ENCODE data around the gene PPP4R1.
"Not testable (repeated sequence)": the region's sequence is repeated elsewhere in the genome, so short reads cannot be mapped to it uniquely, and the experiment has no call there.

PPP4R1 gene

DNA sequence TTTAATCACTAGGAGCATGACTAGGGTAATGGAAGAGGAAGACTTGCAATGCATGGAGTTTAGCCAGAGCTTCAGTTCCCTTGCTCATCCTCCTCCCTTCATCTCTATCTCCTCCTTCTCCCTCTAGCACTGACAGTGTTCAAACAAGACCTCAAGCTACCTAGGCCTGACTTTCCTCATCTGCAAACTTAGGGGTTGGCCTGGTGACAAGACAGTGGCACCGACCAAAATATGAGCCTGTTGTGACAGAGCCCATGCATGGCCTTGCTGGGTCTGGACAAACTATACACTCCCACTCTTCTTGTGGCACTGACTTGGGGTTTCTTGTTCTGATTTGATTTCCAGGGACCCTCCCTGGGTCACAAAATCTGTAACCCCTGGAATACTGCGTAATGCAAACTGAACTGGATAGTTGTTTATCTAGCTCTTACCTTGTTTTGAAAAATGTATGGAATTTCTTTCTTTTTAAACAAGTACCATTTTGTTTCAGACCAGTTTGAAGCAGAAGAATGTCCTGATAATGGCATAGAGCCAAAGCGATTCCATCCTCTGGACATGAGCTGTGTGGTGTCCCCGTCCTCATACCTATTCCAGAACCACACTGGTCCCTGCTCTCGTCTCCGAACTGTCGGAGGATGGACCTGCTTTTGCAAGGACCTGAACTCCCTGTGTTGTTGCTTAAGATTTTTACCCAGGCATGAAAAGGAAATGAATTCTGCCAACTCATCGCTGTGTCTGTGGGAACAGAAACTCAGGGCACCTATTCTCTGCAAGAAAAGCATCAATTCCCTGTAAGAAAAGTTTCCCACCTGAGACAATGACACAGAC lies 33.4 kb upstream of the PPP4R1 start:
- TF ChIP-seq POLR2AphosphoS5 (IDR thresholded peaks at IDR 0.05; ENCODE audit: low read depth, low read length) (no peak), POLR2A (IDR thresholded peaks at IDR 0.05; ENCODE audit: low read depth, low read length) (no peak), TAF1 (IDR thresholded peaks at IDR 0.05; ENCODE audit: borderline replicate concordance, low read depth, low read length) (no peak)
- FAIRE-seq = no peak
- DNase-seq (ENCODE audit: insufficient read length) = no peak

DNA sequence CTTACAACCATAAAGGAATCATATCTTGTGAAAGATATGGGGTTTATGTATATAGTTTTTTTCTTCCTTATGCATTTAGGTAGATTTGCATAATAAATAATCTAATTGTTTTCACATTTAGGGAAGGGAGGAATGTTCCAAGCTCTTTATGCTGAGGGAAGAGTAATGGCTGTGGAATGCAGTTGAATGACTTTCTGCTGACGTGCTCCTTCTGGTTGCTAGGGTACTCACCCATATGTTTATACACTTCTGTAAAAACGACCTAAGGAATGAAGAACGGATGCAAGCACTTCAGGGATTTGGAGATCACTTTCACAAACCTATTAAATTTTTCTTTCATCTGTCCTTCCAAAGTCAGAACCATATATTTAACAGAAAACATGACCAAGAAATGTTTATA lies 29.2 kb upstream of the PPP4R1 start:
- DNase-seq (ENCODE audit: insufficient read length) = no peak

DNA sequence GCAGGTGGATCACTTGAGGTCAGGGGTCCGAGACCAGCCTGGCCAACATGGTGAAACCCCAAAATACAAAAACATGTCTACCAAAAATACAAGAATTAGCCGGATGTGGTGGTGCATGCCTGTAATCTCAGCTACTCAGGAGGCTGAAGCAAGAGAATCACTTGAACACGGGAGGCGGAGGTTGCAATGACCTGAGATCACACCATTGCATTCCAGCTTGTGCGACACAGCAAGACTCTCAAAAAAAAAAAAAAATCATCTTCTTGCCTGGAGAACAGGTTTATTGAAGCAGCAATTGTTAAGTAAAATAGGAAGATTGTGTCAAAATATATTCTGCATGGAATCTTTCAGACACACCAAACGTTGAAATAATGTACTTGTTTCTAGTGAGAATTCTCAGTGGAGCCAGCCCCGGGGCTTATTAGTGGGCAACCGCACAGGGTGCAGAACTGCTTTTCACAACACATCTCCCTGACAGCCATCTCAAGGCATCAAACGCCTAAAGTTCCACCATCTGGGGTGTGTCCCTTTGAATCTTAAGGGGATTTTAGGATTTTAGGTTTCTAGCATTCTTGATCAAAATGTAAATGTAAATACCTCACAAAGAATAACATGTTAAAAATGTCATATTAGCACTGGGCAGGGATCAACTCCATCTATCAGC lies 28.6 kb upstream of the PPP4R1 start:
- no peak for FAIRE-seq
- DNase-seq (ENCODE audit: insufficient read length) = no peak
- TF ChIP-seq TAF1 (IDR thresholded peaks at IDR 0.05; ENCODE audit: borderline replicate concordance, low read depth, low read length) (no peak), POLR2AphosphoS5 (IDR thresholded peaks at IDR 0.05; ENCODE audit: low read depth, low read length) (no peak), POLR2A (IDR thresholded peaks at IDR 0.05; ENCODE audit: low read depth, low read length) (no peak)

More for the DNA sequence above, 29.2 kb upstream of the PPP4R1 start:
- no peak for TF ChIP-seq POLR2A (IDR thresholded peaks at IDR 0.05; ENCODE audit: low read depth, low read length)
- TF ChIP-seq TAF1 (IDR thresholded peaks at IDR 0.05; ENCODE audit: borderline replicate concordance, low read depth, low read length) = no peak
- no peak for TF ChIP-seq POLR2AphosphoS5 (IDR thresholded peaks at IDR 0.05; ENCODE audit: low read depth, low read length)
- no peak for FAIRE-seq

DNA sequence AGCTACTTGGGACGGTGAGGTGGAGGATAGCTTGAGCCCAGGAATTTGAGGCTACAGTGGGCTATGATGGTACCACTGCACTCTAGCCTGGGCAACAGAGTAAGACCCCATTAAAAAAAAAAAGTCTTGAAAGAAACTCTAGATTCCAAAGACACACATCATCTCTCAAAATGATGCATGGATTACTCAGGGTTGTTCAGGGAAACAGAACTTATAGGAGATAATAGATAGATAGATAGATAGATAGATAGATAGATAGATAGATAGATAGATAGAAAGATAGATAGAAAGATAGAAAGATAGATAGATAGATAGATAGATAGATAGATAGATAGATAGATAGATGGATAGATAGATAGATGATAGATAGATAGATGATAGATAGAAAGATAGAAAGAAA lies 26.7 kb upstream of the PPP4R1 start:
- FAIRE-seq; DNase-seq (ENCODE audit: insufficient read length): not testable (repeated sequence)

DNA sequence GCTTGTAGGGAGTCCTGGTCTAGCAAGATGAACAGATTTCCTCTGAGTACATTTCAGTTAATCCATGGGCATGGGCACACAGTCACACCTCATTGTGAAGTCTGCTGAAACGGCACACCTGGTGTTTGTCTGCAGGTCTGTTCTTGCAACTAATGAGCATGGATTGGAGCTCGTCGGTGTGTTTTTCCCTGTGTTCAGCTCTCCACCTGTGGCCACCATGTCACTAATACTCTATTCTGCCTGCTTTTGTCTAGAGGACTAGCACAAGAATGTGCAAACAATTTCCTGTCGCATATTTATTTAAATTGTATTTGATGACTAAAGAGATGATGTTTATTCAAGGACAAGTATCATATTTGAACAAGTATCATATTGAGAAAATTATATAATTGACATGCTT lies 24.5 kb upstream of the PPP4R1 start:
- DNase-seq (ENCODE audit: insufficient read length) = no peak
- no peak for FAIRE-seq
- TF ChIP-seq POLR2AphosphoS5 (IDR thresholded peaks at IDR 0.05; ENCODE audit: low read depth, low read length) (no peak), TAF1 (IDR thresholded peaks at IDR 0.05; ENCODE audit: borderline replicate concordance, low read depth, low read length) (no peak), POLR2A (IDR thresholded peaks at IDR 0.05; ENCODE audit: low read depth, low read length) (no peak)

DNA sequence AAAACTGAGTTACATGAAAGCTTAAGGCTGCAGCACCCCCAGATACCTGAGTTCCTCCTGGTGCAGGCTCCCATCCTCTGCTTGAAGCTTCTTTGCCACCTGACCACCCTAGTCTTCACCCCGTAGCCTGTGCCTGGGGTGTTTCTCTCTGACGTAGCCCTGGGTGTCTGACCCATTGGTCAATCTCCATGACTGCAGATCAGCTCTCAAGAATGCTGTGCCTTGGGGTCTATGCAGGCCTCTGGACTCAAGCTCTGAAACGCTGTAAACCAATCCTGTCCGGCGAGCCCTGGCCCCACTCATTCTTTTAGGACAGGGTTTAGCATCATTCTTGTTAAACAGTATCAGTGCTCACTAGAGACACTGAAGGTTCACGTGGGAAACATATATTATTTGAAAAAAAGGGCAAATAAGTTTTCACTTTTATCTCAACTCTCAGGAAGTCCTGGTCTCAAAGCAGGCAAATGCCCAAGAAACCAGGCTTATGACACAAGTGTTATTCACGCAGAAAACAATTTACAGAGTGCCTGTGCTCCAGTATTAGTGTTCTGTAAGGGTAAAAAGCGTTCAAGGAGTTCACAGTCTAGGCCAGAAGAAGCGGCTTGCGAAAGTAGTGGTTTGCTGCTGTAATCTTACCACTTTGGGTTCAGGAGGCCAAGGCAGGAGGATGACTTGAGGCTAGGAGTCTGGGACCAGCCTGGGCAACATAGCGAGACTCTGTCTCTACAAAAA lies 22.8 kb upstream of the PPP4R1 start:
- TF ChIP-seq POLR2A (IDR thresholded peaks at IDR 0.05; ENCODE audit: low read depth, low read length) = no peak
- TF ChIP-seq TAF1 (IDR thresholded peaks at IDR 0.05; ENCODE audit: borderline replicate concordance, low read depth, low read length) = no peak
- TF ChIP-seq POLR2AphosphoS5 (IDR thresholded peaks at IDR 0.05; ENCODE audit: low read depth, low read length) = no peak
- FAIRE-seq = no peak
- DNase-seq (ENCODE audit: insufficient read length) = no peak

DNA sequence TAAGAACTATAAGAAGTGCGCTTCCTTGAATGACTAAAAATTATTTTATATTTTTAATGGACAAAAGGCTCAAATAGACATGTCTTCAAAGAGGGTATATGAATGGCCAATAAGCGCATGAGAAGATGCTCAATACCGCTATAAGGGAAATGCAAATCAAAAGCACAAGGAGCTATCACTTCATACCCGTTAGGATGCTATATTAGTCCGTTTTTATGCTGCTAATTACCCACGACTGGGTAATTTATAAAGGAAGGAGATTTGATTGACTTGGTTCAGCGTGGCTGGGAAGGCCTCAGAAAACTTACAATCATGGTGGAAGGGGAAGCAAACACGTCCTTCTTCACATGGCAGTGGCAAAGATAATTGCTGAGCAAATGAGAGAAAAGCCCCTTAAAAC lies 20.5 kb upstream of the PPP4R1 start:
- DNase-seq (ENCODE audit: insufficient read length) (no peak), FAIRE-seq (no peak)
- TF ChIP-seq POLR2AphosphoS5 (IDR thresholded peaks at IDR 0.05; ENCODE audit: low read depth, low read length) = no peak
- TF ChIP-seq POLR2A (IDR thresholded peaks at IDR 0.05; ENCODE audit: low read depth, low read length) = no peak
- no peak for TF ChIP-seq TAF1 (IDR thresholded peaks at IDR 0.05; ENCODE audit: borderline replicate concordance, low read depth, low read length)

DNA sequence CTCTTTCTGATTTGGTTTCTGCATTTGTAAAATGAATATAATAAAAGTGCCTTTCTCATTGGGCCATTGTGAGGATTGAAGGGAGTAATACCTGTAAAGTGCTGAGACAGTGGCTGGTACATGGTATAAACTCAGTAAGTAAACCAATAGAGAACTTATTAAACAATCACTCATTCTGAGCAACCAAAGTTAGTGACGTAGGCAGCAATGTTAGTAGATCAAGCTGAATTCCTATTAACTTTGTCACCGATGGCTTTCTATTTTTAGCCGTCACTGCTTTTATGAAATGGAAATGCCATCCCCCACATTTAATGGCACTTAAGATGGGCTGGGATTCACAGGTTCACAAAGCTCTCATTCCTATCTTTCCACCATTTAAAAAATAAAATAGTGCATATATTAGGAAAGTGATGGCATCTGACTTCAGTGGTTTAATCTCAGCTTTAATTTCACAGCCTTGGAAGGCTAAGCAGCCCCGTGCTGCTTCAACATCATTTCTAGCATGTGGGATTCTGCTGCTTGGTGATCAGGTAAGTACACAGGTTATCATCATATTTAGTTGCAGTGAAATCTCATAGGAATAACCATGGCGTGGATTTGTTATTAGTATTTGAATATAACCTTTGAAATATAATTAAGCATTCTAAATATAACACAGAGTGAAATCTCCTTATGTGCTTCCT lies 17.6 kb upstream of the PPP4R1 start:
- FAIRE-seq (no peak), DNase-seq (ENCODE audit: insufficient read length) (no peak)
- TF ChIP-seq TAF1 (IDR thresholded peaks at IDR 0.05; ENCODE audit: borderline replicate concordance, low read depth, low read length) = no peak
- TF ChIP-seq POLR2A (IDR thresholded peaks at IDR 0.05; ENCODE audit: low read depth, low read length) = no peak
- TF ChIP-seq POLR2AphosphoS5 (IDR thresholded peaks at IDR 0.05; ENCODE audit: low read depth, low read length) = no peak

DNA sequence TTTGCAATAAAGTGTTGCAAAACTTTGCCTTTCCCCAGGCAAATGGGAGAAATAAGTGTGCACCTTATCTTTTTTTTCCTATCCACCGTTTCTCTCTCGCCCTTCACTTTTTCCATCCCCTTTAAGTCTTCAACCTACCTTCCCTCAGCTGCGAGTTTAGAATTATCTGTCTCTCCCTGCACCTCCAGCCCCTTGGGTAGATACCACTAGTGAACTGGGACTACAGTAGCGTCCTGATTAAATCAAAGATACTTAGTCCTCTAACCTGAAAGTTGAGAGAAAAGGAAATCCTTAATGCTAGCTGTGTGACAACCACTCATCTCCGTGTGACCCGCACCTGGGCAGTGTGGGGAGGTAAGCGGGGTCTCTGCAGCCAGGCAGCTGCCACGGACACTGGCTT lies 16.1 kb upstream of the PPP4R1 start:
- DNase-seq (ENCODE audit: insufficient read length) = no peak
- TF ChIP-seq TAF1 (IDR thresholded peaks at IDR 0.05; ENCODE audit: borderline replicate concordance, low read depth, low read length) = no peak
- TF ChIP-seq POLR2AphosphoS5 (IDR thresholded peaks at IDR 0.05; ENCODE audit: low read depth, low read length) = no peak
- TF ChIP-seq POLR2A (IDR thresholded peaks at IDR 0.05; ENCODE audit: low read depth, low read length) = no peak
- FAIRE-seq = no peak

DNA sequence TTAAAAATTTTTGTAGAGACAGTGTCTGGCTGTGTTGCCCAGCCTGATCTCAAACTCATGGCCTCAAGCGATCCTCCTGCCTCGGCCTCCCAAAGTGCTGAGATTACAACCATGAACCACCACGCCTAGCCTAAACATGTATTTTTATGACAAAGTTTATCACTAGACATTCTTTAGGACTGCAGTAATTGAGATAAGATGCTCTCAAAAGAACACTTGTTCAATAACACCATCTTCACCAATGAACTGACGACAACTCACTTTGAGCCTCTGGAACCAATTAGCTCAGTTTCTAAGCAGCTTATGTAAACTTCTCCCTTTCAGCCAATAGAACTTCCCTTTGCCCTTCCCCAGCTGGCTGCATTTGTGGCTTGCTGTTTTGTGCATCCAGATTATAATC lies 15.3 kb upstream of the PPP4R1 start:
- no peak for TF ChIP-seq POLR2A (IDR thresholded peaks at IDR 0.05; ENCODE audit: low read depth, low read length)
- no peak for TF ChIP-seq POLR2AphosphoS5 (IDR thresholded peaks at IDR 0.05; ENCODE audit: low read depth, low read length)
- no peak for TF ChIP-seq TAF1 (IDR thresholded peaks at IDR 0.05; ENCODE audit: borderline replicate concordance, low read depth, low read length)
- no peak for DNase-seq (ENCODE audit: insufficient read length)
- FAIRE-seq = no peak

DNA sequence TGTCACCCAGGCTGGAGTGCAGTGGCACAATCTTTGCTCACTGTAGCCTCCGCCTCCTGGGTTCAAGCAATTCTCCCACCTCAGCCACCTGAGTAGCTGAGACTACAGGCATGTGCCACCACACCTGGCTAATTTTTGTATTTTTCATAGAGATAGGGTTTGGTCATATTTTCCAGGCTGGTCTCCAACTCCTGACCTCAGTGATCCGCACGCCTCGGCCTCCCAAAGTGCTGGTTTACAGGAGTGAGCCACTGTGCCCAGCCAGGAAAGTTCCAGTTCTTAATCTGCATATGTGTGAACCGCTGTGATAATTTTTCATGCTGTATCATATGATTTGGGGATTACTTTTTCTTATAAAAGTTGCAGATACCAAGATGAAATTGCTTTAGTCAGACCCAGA lies 14.6 kb upstream of the PPP4R1 start:
- DNase-seq (ENCODE audit: insufficient read length) (no peak), FAIRE-seq (no peak)
- TF ChIP-seq POLR2AphosphoS5 (IDR thresholded peaks at IDR 0.05; ENCODE audit: low read depth, low read length) (no peak), TAF1 (IDR thresholded peaks at IDR 0.05; ENCODE audit: borderline replicate concordance, low read depth, low read length) (no peak), POLR2A (IDR thresholded peaks at IDR 0.05; ENCODE audit: low read depth, low read length) (no peak)
